Measurements from ENCODE around the gene NUDT9. TPM values are rescaled to one million over a fixed set of nuclear protein-coding genes. Genes with fewer than 3 reads are reported as not detected.

NUDT9 gene
- total RNA-seq, 1 donor from 2014 or later: 11.4 TPM

- intact Hi-C loops (cut with micrococcal nuclease): no loop called here
Measured at GRCh38 chr4:87502580-87503238, 80.3 kb downstream of the NUDT9 start.

DNA sequence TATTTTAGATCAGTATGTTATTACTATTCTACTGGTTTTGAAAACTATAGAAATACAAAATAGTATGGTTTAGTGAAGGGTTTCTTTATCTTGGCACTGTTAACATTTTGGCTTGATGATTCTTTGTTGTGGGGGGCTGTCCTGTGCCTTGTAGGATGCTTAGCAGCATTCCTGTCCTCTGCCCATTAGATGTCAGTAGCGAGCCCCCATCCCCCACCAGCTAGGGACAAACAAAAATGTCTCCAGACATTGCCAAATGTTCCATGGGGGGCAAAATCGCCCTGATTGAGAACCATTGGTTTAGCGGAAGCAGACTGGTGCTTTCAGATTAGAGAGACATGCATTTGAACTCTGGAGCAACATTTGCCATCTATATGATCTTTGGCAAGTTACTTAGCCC lies 83.5 kb downstream of the NUDT9 start:
- intact Hi-C loops (cut with micrococcal nuclease): no loop called here

DNA sequence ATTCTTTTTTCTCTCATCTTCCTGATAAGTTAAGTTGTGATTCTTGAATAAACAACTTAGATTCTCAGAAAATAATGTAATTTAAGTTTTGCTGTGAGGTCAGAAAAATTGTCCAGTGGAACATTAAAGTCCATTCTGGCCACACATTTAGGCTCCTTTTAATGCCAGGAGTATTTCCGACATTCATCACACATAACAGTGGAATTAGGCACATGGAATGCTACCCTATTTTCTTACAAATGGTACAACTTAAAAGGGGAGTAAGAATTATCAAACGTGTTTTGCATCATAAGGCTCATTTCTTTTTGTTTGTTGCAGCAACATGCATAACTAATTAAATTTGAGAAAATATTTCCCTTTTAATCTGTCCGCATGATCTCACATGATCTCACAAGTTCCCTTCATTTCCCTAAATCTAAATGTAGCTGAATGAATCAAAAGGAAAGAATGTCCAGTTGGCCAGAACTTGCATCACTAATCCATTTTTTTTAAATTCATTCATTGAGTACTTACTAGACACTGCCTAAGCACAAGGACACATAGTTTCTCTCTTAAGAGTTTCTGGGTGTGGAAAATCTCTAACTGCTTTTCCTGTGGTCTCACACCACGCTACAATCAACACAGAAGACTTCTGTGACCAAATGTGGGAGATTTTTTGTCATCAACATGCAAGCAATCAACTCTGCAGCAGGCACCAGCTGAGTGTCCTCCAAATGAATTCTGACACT lies 84.8 kb downstream of the NUDT9 start:
- intact Hi-C loops (cut with micrococcal nuclease): no loop called here

Other genes starting within 250 kb of the NUDT9 start
- 10.3 and 11.4 TPM in 2 replicates for gene KLHL8, start 202.0 kb upstream of the NUDT9 start, total RNA-seq
- 0.25 and 0.41 TPM in 2 replicates for gene HSD17B13, start 99.7 kb upstream of the NUDT9 start, total RNA-seq
- gene HSD17B11, start 31.4 kb upstream of the NUDT9 start, total RNA-seq: 27.8 and 28.6 TPM in 2 replicates
- not detected in 2 replicates for gene SPARCL1, start 106.8 kb downstream of the NUDT9 start, total RNA-seq
- not detected in 2 replicates for gene DSPP, start 186.0 kb downstream of the NUDT9 start, total RNA-seq
- not detected in 2 replicates for gene DMP1, start 227.7 kb downstream of the NUDT9 start, total RNA-seq

Data from T-helper 2 cell treated with Interferon-gamma antibody and Interleukin-4, amounts not matched to agents 100 ng/mL and 5 ng/mL, for 36 hours (primary cell).